GM12878 (cell line): ENCODE data around the gene GALNTL6. TPM values are rescaled to one million over a fixed set of nuclear protein-coding genes. Genes with fewer than 3 reads are reported as not detected.

Experiments used
- ATAC-seq: fragments of 200-7000 bp; cut with Tn5 transposase; 3 replicates; pipeline ENCODE4 v1.9.1; 2020; ENCODE audit warnings: mild to moderate bottlenecking, moderate library complexity
- BruUV-seq: library from RNA; stranded (reverse); fragments of 400-500 nt; replicated peaks from 2 replicates; lab custom pipeline; 2021; lab: Mats Ljungman, UMichigan
- CTCF ChIA-PET: fragments of 300-600 bp; sonication (Branson Sonifier 250); formaldehyde crosslinking; extraction: SDS; loops from one replicate; lab custom pipeline; 2021; ENCODE audit warnings: inconsistent platforms; lab: Yijun Ruan, JAX
- POLR2A ChIA-PET: fragments of 350-600 bp; formaldehyde crosslinking; extraction: SDS; loops from one replicate; lab custom pipeline; 2021; ENCODE audit warnings: inconsistent platforms; lab: Charles Lee
- RAD21 ChIA-PET: fragments of 300-600 bp; sonication (Branson Sonifier 250); formaldehyde crosslinking; loops from one replicate; lab custom pipeline; 2023; ENCODE audit warnings: antibody characterized with exemption; ENCODE audit not compliant: unreplicated experiment; lab: Charles Lee
- SMC1A ChIA-PET: fragments of 300-600 bp; sonication (Branson Sonifier 250); formaldehyde crosslinking; loops from one replicate; lab custom pipeline; 2023; ENCODE audit not compliant: unreplicated experiment, uncharacterized antibody; lab: Charles Lee
- DNase-seq: peaks from one replicate; pipeline ENCODE4 v3.0.0-alpha.2; 2011; ENCODE audit warnings: low read depth, low spot score
- FAIRE-seq: peaks from 3 replicates; lab custom pipeline; 2011; peaks lifted over from hg19 to GRCh38; lab: Jason Lieb, UNC
- H2AFZ ChIP-seq: 2 replicates; pipeline ENCODE4 v1.6.0; 2011; ENCODE audit warnings: low read depth, low read length, control low read depth; ENCODE audit not compliant: control insufficient read depth
- H3K27ac ChIP-seq: 2 replicates; pipeline ENCODE4 v1.5.1; 2011; ENCODE audit warnings: control low read depth; ENCODE audit not compliant: control insufficient read depth, insufficient read depth
- H3K27me3 ChIP-seq, 2 experiments: replicated peaks in 1 of 2; 2 replicates each; pipeline versions ENCODE4 v1.6.0 to v1.6.1; 2011; ENCODE audit warnings: low read length in 1 of 2; ENCODE audit not compliant: control insufficient read depth in 2 of 2, insufficient read depth in 2 of 2
- H3K36me3 ChIP-seq, 2 experiments: 2 replicates each; pipeline ENCODE4 v1.5.1; 2011; ENCODE audit warnings: low read length in 1 of 2; ENCODE audit not compliant: control insufficient read depth in 2 of 2, insufficient read depth in 2 of 2
- H3K4me1 ChIP-seq: 2 replicates; pipeline ENCODE4 v1.6.1; 2011; ENCODE audit warnings: mild to moderate bottlenecking, low read length, moderate library complexity, mixed read lengths; ENCODE audit not compliant: control insufficient read depth, insufficient read depth
- H3K4me2 ChIP-seq: 2 replicates; pipeline ENCODE4 v1.6.0; 2011; ENCODE audit warnings: control low read depth; ENCODE audit not compliant: control insufficient read depth, insufficient read depth
- H3K4me3 ChIP-seq: fragments of 200-600 bp; sonication (generic); 2 replicates; pipeline ENCODE4 v1.5.1; 2016
- H3K79me2 ChIP-seq: 2 replicates; pipeline ENCODE4 v1.6.0; 2011; ENCODE audit warnings: low read length; ENCODE audit not compliant: control insufficient read depth, insufficient read depth
- H3K9ac ChIP-seq: 2 replicates; pipeline ENCODE4 v1.8.0; 2011; ENCODE audit warnings: low read length, control low read depth, mixed read lengths; ENCODE audit not compliant: control insufficient read depth, insufficient read depth
- H3K9me3 ChIP-seq: replicated peaks from 3 replicates; pipeline ENCODE4 v1.5.1; 2011; ENCODE audit warnings: mild to moderate bottlenecking, low read length; ENCODE audit not compliant: control insufficient read depth, insufficient read depth
- H4K20me1 ChIP-seq: 2 replicates; pipeline ENCODE4 v1.6.0; 2011; ENCODE audit not compliant: control insufficient read depth, insufficient read depth
- CBFB ChIP-seq: IDR thresholded peaks from 2 replicates; pipeline ENCODE4 v1.6.1; 2016; ENCODE audit warnings: antibody characterized with exemption, low read depth
- FOXK2 ChIP-seq: fragments of 450-650 bp; IDR thresholded peaks from 2 replicates; pipeline ENCODE4 v1.6.1; 2017; ENCODE audit warnings: mild to moderate bottlenecking, moderate library complexity
- IRF5 ChIP-seq: fragments of 450-650 bp; IDR thresholded peaks from 2 replicates; pipeline ENCODE4 v1.6.1; 2017; ENCODE audit warnings: borderline replicate concordance
- NRF1 ChIP-seq: conservative IDR thresholded peaks from 2 replicates; pipeline ENCODE4 v1.6.1; 2011; ENCODE audit warnings: mild to moderate bottlenecking, low read depth, low read length, improper control_type of control experiment
- RELB ChIP-seq: fragments of 450-650 bp; IDR thresholded peaks from 2 replicates; pipeline ENCODE4 v1.6.1; 2017; ENCODE audit warnings: low read depth, mild to moderate bottlenecking, moderate library complexity
- SREBF2 ChIP-seq: IDR thresholded peaks from 2 replicates; pipeline ENCODE4 v1.6.1; 2012; ENCODE audit warnings: mild to moderate bottlenecking, low read length
- SUPT20H ChIP-seq: IDR thresholded peaks from 2 replicates; pipeline ENCODE4 v1.6.1; 2011; ENCODE audit warnings: low read depth, mild to moderate bottlenecking, low read length, moderate library complexity, borderline replicate concordance; ENCODE audit not compliant: control insufficient read depth
- YY1 ChIP-seq: IDR thresholded peaks from 2 replicates; pipeline ENCODE4 v1.6.1; 2011; ENCODE audit warnings: low read depth, mild to moderate bottlenecking, low read length
- ZNF622 ChIP-seq: fragments of 450-650 bp; IDR thresholded peaks from 2 replicates; pipeline ENCODE4 v1.6.1; 2017; ENCODE audit warnings: mild to moderate bottlenecking, inconsistent platforms
- WGBS: methylation state at CpG from one replicate; pipeline ENCODE4 v1.1.6; 2016; ENCODE audit warnings: low lambda C conversion rate; ENCODE audit not compliant: insufficient replicate concordance, insufficient coverage; ENCODE audit errors: missing lambda C conversion rate; 5-methylcytosine and 5-hydroxymethylcytosine counted together
- in situ Hi-C: fragments of 300-500 bp; cut with MboI; formaldehyde crosslinking; loops from 9 replicates; pipeline ENCODE4 v1.14.3; 2018; ENCODE audit warnings: mixed read lengths
- intact Hi-C: fragments of 100-400 bp; cut with micrococcal nuclease; formaldehyde crosslinking; loops from one replicate; pipeline ENCODE4 v1.14.2; 2022; ENCODE audit not compliant: unreplicated experiment
- polyA plus RNA-seq, 11 experiments: library from polyadenylated mRNA; depleted of rRNA in 4 of 11; unstranded in 6 of 11; stranded (reverse) in 5 of 11; fragments of >200 nt; fragmentation: Nextera tagmentation in 4 of 11; fragmentation: Illumina TruSeq in 1 of 11; extraction: Ambion mirVana in 4 of 11; extraction: Trizol in 1 of 11; gene quantifications; 1 replicate in 1 of 11; 2 replicates in 10 of 11; pipeline versions ENCODE4 v1.2.1 to v1.2.3, GENCODE V29; 2011 to 2016; ENCODE audit warnings: inconsistent platforms in 2 of 11, missing spikeins in 2 of 11, low read depth in 1 of 11
- total RNA-seq, 4 experiments: library from RNA; depleted of rRNA in 3 of 4; stranded (reverse); fragments of >200 nt in 3 of 4; fragmentation: Illumina TruSeq in 1 of 4; extraction: Trizol in 1 of 4; gene quantifications; 2 replicates each; pipeline versions ENCODE4 v1.2.1 to v1.2.3, GENCODE V29; 2013 to 2021

Gene GALNTL6
- total and polyA plus RNA-seq, 10 of the 15 experiments (the other 5 are each of a cell fraction or from before 2014, with no cell fraction given): 0.01 to 0.29 TPM; not detected in 8

- ChIA-PET RAD21 (no interaction called here), CTCF (no interaction called here), POLR2A (no interaction called here), SMC1A (no interaction called here)
- H3K27ac ChIP-seq: no peak overlapping the region
- H3K9me3 ChIP-seq: no peaks in the 10 kb centered on the region
- in situ Hi-C loops (no loop called here), intact Hi-C loops (no loop called here)
- no peak overlapping the region for H3K9ac ChIP-seq
- ATAC-seq (no peak), DNase-seq (no peak), FAIRE-seq (no peak)
- no peaks in the 10 kb centered on the region for H3K36me3 ChIP-seq
- WGBS: 0% methylated on average over 1 of the region's 1 CpG
- H2AFZ ChIP-seq: no peak overlapping the region
- no peaks in the 10 kb centered on the region for H3K4me1 ChIP-seq
- no peaks in the 10 kb centered on the region for H4K20me1 ChIP-seq
- H3K4me2 ChIP-seq: no peak overlapping the region
- no peak for TF ChIP-seq IRF5
- no peak for TF ChIP-seq YY1
- TF ChIP-seq RELB: no peak
- no peak for TF ChIP-seq FOXK2
- TF ChIP-seq SUPT20H: no peak
- TF ChIP-seq CBFB: no peak
- no peak for TF ChIP-seq ZNF622
- no peak for TF ChIP-seq SREBF2
- TF ChIP-seq NRF1: no peak
- no peaks in the 10 kb centered on the region for H3K27me3 ChIP-seq
- no TSS peak for BruUV-seq
- no peaks in the 10 kb centered on the region for H3K79me2 ChIP-seq
- no peak overlapping the region for H3K4me3 ChIP-seq
Observed at GRCh38 chr4:172521248-172521647, 708.0 kb downstream of the GALNTL6 start.
